Erythroblast (primary cell): ENCODE results near the gene JAZF1.

Source experiments
- GATA1 ChIP-seq: IDR thresholded peaks from 2 replicates; pipeline ENCODE4 v1.6.1; 2011; ENCODE audit warnings: low read depth, mild to moderate bottlenecking, control low read depth, low read length, moderate library complexity
- POLR2A ChIP-seq: IDR thresholded peaks from 2 replicates; pipeline ENCODE4 v1.6.1; 2011; ENCODE audit warnings: mild to moderate bottlenecking, low read length

DNA sequence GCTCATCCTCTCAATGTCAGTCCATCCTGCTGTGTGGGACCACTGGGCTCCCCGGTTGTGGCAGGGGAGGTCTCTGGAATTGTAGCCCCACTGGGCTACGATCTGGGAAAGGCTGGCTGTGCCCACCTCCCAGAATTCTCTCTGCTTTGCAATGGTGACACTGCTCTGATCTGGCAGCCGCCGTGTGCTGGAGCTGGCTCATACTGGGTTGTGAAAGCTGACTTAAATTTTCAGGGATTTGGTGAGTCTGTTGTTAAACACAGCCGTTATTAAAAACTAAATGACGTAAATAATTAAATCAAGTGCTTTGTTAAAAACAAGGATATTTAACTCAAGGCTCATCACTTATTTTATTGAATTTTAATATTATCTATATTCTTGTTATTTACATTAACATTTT, 280.6 kb downstream of the JAZF1 start:
- TF ChIP-seq POLR2A = no peak
- TF ChIP-seq GATA1 = no peak
